Liver (tissue), 9 donors: ENCODE results near the gene NHSL2. TPM values are rescaled to one million over a fixed set of nuclear protein-coding genes. Genes with fewer than 3 reads are reported as not detected.

Experiments
- DNase-seq: peaks from one replicate; pipeline ENCODE4 v3.0.0-alpha.2; 2017; ENCODE audit warnings: low spot score
- H3K27ac ChIP-seq, 2 donors: one replicate each; pipeline ENCODE4 v1.7.0; 2013; ENCODE audit warnings: inconsistent platforms in 2 of 2, low read length in 2 of 2, control low read depth in 1 of 2, low read depth in 1 of 2, mild to moderate bottlenecking in 1 of 2
- H3K27me3 ChIP-seq, 4 donors: one replicate each; pipeline versions ENCODE4 v1.6.1 to v1.7.0; 2013; ENCODE audit warnings: low read length in 3 of 4, inconsistent platforms in 1 of 4, mild to moderate bottlenecking in 1 of 4, moderate library complexity in 1 of 4; ENCODE audit not compliant: control insufficient read depth in 4 of 4, insufficient read depth in 4 of 4
- H3K36me3 ChIP-seq, 4 donors: one replicate each; pipeline versions ENCODE4 v1.6.1 to v1.7.0; 2013; ENCODE audit warnings: low read length in 3 of 4, mild to moderate bottlenecking in 3 of 4, low read depth in 1 of 4, moderate library complexity in 1 of 4; ENCODE audit not compliant: control insufficient read depth in 4 of 4, insufficient read depth in 3 of 4
- H3K4me1 ChIP-seq, 4 donors: one replicate each; pipeline versions ENCODE4 v1.6.1 to v1.7.0; 2013; ENCODE audit warnings: low read length in 3 of 4, mild to moderate bottlenecking in 3 of 4, moderate library complexity in 1 of 4; ENCODE audit not compliant: control insufficient read depth in 4 of 4, insufficient read depth in 4 of 4
- H3K4me3 ChIP-seq, 3 donors: one replicate each; pipeline versions ENCODE4 v1.6.1 to v1.7.0; 2013; ENCODE audit warnings: low read length in 3 of 3, control low read depth in 1 of 3, low read depth in 1 of 3, mild to moderate bottlenecking in 1 of 3
- H3K9ac ChIP-seq, 2 donors: one replicate each; pipeline ENCODE4 v1.7.0; 2013; ENCODE audit warnings: low read length in 2 of 2, mild to moderate bottlenecking in 2 of 2, moderate library complexity in 2 of 2, control low read depth in 1 of 2, low read depth in 1 of 2
- H3K9me3 ChIP-seq, 4 donors: one replicate each; pipeline versions ENCODE4 v1.6.1 to v1.7.0; 2013; ENCODE audit warnings: low read length in 3 of 4; ENCODE audit not compliant: control insufficient read depth in 4 of 4
- CTCF ChIP-seq: fragments of 150-350 bp; IDR thresholded peaks from 2 replicates; pipeline ENCODE4 v1.5.1; 2017; ENCODE audit warnings: improper control_type of control experiment, low read depth, low read length; ENCODE audit not compliant: missing input control
- EGR1 ChIP-seq, 2 donors: IDR thresholded peaks; 2 replicates each; pipeline ENCODE4 v1.6.1; 2016 to 2018; ENCODE audit warnings: antibody characterized with exemption in 2 of 2, low read depth in 2 of 2
- FOXA1 ChIP-seq: IDR thresholded peaks from 2 replicates; pipeline ENCODE4 v1.6.1; 2016; ENCODE audit warnings: antibody characterized with exemption
- FOXA2 ChIP-seq: IDR thresholded peaks from 2 replicates; pipeline ENCODE4 v1.6.1; 2016; ENCODE audit warnings: antibody characterized with exemption
- GABPA ChIP-seq, 2 donors: IDR thresholded peaks in 1 of 2; conservative IDR thresholded peaks in 1 of 2; 2 replicates each; pipeline ENCODE4 v1.6.1; 2016; ENCODE audit warnings: antibody characterized with exemption in 2 of 2, mild to moderate bottlenecking in 1 of 2, moderate library complexity in 1 of 2
- HNF4A ChIP-seq, 2 donors: conservative IDR thresholded peaks; 2 replicates each; pipeline ENCODE4 v1.6.1; 2016; ENCODE audit warnings: antibody characterized with exemption in 2 of 2, mild to moderate bottlenecking in 2 of 2
- HNF4G ChIP-seq: IDR thresholded peaks from 2 replicates; pipeline ENCODE4 v1.6.1; 2016; ENCODE audit warnings: antibody characterized with exemption
- JUND ChIP-seq, 2 donors: IDR thresholded peaks; 2 replicates each; pipeline ENCODE4 v1.6.1; 2016; ENCODE audit warnings: antibody characterized with exemption in 2 of 2
- MAX ChIP-seq: IDR thresholded peaks from 2 replicates; pipeline ENCODE4 v1.6.1; 2016; ENCODE audit warnings: antibody characterized with exemption
- NR2F2 ChIP-seq: IDR thresholded peaks from 2 replicates; pipeline ENCODE4 v1.6.1; 2016; ENCODE audit warnings: antibody characterized with exemption
- RAD21 ChIP-seq, 2 donors: IDR thresholded peaks; 2 replicates each; pipeline ENCODE4 v1.6.1; 2016; ENCODE audit warnings: antibody characterized with exemption in 2 of 2, mild to moderate bottlenecking in 2 of 2
- REST ChIP-seq: IDR thresholded peaks from 2 replicates; pipeline ENCODE4 v1.6.1; 2016; ENCODE audit warnings: antibody characterized with exemption, mild to moderate bottlenecking
- RXRA ChIP-seq, 2 donors: IDR thresholded peaks; 2 replicates each; pipeline ENCODE4 v1.6.1; 2017 to 2018; ENCODE audit warnings: antibody characterized with exemption in 2 of 2, mild to moderate bottlenecking in 1 of 2
- TAF1 ChIP-seq: conservative IDR thresholded peaks from 2 replicates; pipeline ENCODE4 v1.6.1; 2016; ENCODE audit warnings: antibody characterized with exemption, mild to moderate bottlenecking
- YY1 ChIP-seq: IDR thresholded peaks from 2 replicates; pipeline ENCODE4 v1.6.1; 2016; ENCODE audit warnings: antibody characterized with exemption, mild to moderate bottlenecking
- WGBS: extraction: QIAGEN DNeasy Blood & Tissue Kit; methylation state at CpG from one replicate; pipeline ENCODE4 v1.1.7; 2013; 5-methylcytosine and 5-hydroxymethylcytosine counted together
- polyA plus RNA-seq, 2 donors: library from polyadenylated mRNA; stranded (reverse) in 1 of 2; unstranded in 1 of 2; fragments of 200-250 nt in 1 of 2; fragments of >200 nt in 1 of 2; fragmentation: Nextera tagmentation in 1 of 2; extraction: Ambion mirVana in 1 of 2; gene quantifications; one replicate each; pipeline versions ENCODE4 v1.2.1 to v1.2.3, GENCODE V29; 2013 to 2015
- total RNA-seq, 2 donors: library from RNA; depleted of rRNA; stranded (reverse); fragments of >200 nt; gene quantifications; one replicate each; pipeline ENCODE4 v1.2.3, GENCODE V29; 2014
- TF ChIP-seq, protein P1 (sequence below): IDR thresholded peaks from 2 replicates; pipeline ENCODE4 v1.6.1; 2016; ENCODE audit warnings: antibody characterized with exemption
- TF ChIP-seq, protein P2 (sequence below): IDR thresholded peaks from 2 replicates; pipeline ENCODE4 v1.6.1; 2016; ENCODE audit warnings: antibody characterized with exemption
- donor health status: healthy.
- donor health status: healthy.
- donor health status: healthy.
- donor health status: healthy.
- donor health status: healthy.

Gene NHSL2
- total and polyA plus RNA-seq, 4 donors, result 0.45 to 1.3 (median 1.1) TPM

- DNase-seq, result no peak
- no peak for TF ChIP-seq JUND (IDR thresholded peaks at IDR 0.05)
- TF ChIP-seq, protein P1, sequence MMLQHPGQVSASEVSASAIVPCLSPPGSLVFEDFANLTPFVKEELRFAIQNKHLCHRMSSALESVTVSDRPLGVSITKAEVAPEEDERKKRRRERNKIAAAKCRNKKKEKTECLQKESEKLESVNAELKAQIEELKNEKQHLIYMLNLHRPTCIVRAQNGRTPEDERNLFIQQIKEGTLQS, result no peak
- TF ChIP-seq FOXA1, result no peak
- TF ChIP-seq NR2F2, result no peak
- no peak for TF ChIP-seq HNF4A (conservative IDR thresholded peaks at IDR 0.05)
- TF ChIP-seq RXRA (IDR thresholded peaks at IDR 0.05), result no peak
- TF ChIP-seq GABPA (IDR thresholded peaks at IDR 0.05 in 1 of 2, conservative IDR thresholded peaks at IDR 0.05 in 1 of 2), result no peak
- no peak for TF ChIP-seq MAX
- no peak for TF ChIP-seq HNF4G
- no peak for TF ChIP-seq CTCF
- no peak for TF ChIP-seq FOXA2
- no peak for TF ChIP-seq YY1
- Histone ChIP-seq H3K27ac (no peak overlapping the region), H3K4me3 (no peak overlapping the region), H3K4me1 (no peaks in the 10 kb centered on the region), H3K9ac (no peak overlapping the region), H3K9me3 (no peaks in the 10 kb centered on the region), H3K36me3 (no peaks in the 10 kb centered on the region), H3K27me3 (no peaks in the 10 kb centered on the region)
- WGBS, result 78% methylated on average over 11 of the region's 11 CpGs
Observed at GRCh38 chrX:72142794-72143608, 232.4 kb downstream of the NHSL2 start.

GRCh38 chrX:72143609-72143907 is 232.9 kb downstream of the NHSL2 start:
- H3K27me3 ChIP-seq, result no peaks in the 10 kb centered on the region
- DNase-seq, result no peak
- H3K27ac ChIP-seq, result no peak overlapping the region
- H3K9ac ChIP-seq, result no peak overlapping the region
- H3K4me3 ChIP-seq, result no peak overlapping the region
- no peak for TF ChIP-seq HNF4G
- no peaks in the 10 kb centered on the region for H3K36me3 ChIP-seq
- WGBS, result 86% methylated on average over 2 of the region's 2 CpGs
- H3K4me1 ChIP-seq, result no peaks in the 10 kb centered on the region
- H3K9me3 ChIP-seq, result no peaks in the 10 kb centered on the region

GRCh38 chrX:72145181-72145580 is 234.5 kb downstream of the NHSL2 start:
- 45% methylated on average over 2 of the region's 2 CpGs for WGBS
- DNase-seq, result no peak
- no peak for TF ChIP-seq EGR1 (IDR thresholded peaks at IDR 0.05; ENCODE audit: low read depth in 2 of 2)
- no peak for TF ChIP-seq FOXA2
- TF ChIP-seq YY1, result no peak
- no peak for TF ChIP-seq HNF4A (conservative IDR thresholded peaks at IDR 0.05)
- TF ChIP-seq, protein P2, sequence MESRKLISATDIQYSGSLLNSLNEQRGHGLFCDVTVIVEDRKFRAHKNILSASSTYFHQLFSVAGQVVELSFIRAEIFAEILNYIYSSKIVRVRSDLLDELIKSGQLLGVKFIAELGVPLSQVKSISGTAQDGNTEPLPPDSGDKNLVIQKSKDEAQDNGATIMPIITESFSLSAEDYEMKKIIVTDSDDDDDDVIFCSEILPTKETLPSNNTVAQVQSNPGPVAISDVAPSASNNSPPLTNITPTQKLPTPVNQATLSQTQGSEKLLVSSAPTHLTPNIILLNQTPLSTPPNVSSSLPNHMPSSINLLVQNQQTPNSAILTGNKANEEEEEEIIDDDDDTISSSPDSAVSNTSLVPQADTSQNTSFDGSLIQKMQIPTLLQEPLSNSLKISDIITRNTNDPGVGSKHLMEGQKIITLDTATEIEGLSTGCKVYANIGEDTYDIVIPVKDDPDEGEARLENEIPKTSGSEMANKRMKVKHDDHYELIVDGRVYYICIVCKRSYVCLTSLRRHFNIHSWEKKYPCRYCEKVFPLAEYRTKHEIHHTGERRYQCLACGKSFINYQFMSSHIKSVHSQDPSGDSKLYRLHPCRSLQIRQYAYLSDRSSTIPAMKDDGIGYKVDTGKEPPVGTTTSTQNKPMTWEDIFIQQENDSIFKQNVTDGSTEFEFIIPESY, result no peak
- TF ChIP-seq MAX, result no peak
- TF ChIP-seq JUND (IDR thresholded peaks at IDR 0.05), result no peak
- no peak for TF ChIP-seq RXRA (IDR thresholded peaks at IDR 0.05)
- TF ChIP-seq CTCF, result no peak
- no peak for TF ChIP-seq REST
- TF ChIP-seq RAD21 (IDR thresholded peaks at IDR 0.05), result no peak
- TF ChIP-seq FOXA1, result no peak
- no peak for TF ChIP-seq NR2F2
- no peak for TF ChIP-seq TAF1

More at GRCh38 chrX:72145181-72145580, 234.5 kb downstream of the NHSL2 start:
- Histone ChIP-seq H3K9me3 (no peaks in the 10 kb centered on the region), H3K4me1 (no peaks in the 10 kb centered on the region), H3K9ac (no peak overlapping the region), H3K27ac (no peak overlapping the region), H3K27me3 (no peaks in the 10 kb centered on the region), H3K4me3 (no peak overlapping the region), H3K36me3 (no peaks in the 10 kb centered on the region)
